ENCODE measurements around the gene CPEB2.
A peak's percentile ranks its signal among the peaks of the same experiment; 100 is the strongest.

Gene CPEB2

DNA sequence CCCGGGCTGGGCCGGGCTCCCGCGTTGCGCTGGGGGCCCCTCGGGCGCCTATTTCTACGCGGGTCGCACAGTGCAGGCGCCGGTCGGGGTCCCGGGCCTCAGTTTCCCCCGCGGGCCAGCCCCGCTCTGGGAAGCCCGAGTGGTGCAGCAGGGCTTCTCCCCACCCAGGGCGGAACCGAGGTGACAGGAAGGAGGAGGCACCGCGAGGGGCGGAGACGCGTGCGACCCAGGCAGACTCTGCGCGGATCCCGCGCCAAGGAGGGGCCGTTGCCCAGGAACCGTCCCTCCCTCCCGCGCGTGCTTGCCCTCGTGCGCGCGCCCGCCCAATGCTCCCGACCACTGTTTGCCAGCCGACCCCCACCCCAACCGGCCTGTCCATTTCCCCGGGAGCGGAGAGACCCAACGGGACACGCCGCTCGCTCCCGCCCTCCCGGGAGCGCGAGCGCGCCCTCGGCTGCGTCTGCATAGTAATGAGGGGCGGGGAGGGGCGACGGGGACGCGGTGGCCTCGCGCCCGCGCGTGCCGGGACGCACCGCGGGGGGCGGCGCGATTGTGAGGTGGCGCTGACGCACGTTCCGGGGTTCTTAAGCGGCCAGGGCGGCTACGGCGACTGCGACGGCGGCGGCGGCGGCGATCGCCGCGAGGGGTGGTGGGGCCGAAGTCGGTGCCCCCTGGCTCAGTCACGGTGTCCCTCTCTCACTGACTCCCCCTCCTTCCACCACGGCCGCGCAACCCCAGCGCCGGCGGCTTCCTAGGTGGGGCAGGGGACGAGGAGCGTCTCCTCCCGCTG is at the start of gene CPEB2:
CPEB2 (plus strand) TSS at position 613 of the 790 bp plus-strand sequence. CDS start 193 bp downstream, outside the sequence.
- DNase-seq (ENCODE audit: low read depth): peak; percentile 96

DNA sequence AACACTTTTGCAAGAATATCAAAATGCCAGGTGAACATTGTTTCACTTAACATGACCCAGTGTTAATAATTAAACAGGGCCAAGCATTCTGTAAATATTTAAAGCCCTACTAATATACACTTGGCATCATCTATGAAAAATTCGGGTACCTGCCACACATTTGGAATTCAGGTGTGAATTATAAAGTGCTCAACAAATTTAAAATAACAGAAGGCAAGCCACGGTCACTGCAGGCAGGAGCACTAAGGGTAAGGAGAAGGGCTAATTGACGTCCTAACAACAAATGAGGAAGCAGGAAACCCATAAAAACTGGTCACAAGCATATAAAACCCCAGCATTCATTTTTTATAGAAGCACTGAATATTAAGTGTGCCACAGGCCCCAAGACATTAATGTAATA is 43.8 kb upstream of the CPEB2 start:
- no peak for DNase-seq (ENCODE audit: low read depth)

DNA sequence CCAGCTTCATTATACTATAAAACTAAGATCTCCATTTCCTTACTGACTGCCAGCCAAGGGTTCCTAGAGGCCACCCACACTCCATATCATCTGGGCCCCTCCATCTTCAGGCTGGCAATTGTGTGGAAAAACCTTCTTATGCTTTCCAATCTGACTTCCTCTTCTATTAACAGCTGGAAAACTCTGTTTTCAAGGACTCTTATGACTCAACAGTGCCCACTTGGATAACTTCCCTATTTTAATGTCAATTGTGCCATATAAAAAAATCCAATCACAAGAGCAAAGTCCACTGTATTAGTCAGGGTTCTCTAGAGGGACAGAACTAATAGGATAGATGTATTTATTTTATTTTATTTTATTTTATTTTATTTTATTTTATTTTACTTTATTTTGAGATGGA is 41.0 kb upstream of the CPEB2 start:
- no peak for DNase-seq (ENCODE audit: low read depth)

DNA sequence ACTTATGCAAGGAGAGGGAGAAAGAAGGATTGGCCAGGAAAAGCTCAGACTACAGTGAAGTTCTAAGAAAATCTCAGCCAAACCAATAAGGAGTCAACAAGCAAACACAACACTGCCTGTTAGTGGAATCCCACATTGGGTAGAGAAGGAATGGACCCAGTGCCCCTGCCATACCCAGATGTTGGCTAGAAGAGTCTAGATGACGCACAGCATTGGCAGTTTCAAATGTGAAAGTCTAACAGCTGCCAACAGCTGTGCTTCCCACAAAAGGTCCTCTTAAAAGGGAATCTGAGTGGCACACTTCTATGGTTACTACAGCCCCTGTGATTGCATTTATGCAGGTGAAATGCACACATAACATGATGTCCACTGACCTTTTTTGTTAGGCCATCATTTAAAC is 37.2 kb upstream of the CPEB2 start:
- no peak for DNase-seq (ENCODE audit: low read depth)

DNA sequence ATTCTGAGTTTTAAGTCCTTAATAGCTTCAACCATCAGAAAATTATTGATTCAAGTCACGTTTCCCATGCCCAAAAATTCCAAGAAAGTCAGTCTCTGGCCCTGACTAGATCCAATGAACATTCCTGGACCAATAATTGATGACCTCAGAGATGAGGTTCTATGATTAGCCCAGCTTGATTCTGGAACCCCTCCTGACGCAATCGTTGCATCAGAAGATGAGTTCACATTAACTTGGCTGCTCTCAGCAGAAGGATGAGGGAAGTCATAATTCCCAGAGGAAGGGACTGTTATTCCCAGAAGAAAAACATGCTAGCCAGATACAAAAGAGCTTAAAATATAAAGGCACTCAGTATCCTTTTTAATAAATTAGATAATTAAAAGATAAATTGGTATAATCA is 34.3 kb upstream of the CPEB2 start:
- no peak for DNase-seq (ENCODE audit: low read depth)

DNA sequence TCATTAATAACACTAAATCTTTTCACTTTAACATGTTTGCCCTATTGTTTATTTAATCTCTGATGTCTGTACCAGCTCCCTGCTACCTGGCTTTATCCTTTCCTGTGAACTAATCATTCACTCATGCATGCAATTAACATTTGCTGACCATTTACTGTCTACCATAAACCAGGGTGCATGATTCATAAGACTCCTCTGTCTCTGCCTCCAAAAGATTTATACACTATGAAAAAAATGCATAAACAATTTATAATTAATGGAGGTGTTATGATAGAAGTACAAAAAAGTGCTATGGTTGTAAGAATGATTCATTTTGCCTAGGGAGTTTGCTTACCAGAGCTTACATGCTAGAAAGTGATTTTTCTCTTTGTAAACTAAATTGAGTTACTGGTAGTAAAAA is 24.5 kb upstream of the CPEB2 start:
- DNase-seq (ENCODE audit: low read depth): no peak

DNA sequence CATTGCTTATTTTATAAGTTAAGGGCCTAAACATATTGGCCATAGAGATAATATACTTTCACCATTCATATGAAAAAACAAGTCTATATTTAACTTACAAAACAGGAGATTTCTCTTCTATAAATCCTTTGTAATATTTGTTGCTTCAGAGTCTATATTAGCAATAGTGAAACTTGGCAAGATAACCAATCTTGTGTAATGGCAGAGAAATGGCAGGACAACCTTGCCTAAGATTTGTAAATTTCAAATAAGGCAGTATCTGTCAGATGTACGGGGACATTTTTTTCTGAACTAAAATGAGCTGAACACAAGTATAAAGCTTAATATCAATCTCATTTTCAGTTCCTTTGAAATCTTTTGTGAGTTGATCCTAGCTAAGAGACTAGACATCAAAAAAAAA is 17.8 kb upstream of the CPEB2 start:
- DNase-seq (ENCODE audit: low read depth): no peak

DNA sequence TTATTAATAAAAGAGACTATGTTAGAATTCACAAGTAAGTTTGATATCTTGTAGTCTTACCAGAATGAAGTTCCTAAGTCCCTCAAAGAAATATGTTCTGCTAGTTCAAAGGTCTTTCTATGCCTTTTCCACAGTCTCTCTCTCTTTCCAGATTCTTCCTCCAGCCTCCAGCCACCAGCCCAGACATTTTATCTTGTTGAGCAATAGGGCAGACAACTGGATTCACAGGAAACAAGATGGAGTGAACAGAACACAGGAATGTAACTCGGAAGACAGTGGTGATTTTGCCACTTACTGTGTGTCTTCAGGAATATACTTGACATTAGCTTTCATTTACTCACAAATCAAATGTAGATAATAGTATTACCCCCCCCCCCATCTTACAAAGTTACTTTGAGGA is 17.1 kb upstream of the CPEB2 start:
- DNase-seq (ENCODE audit: low read depth): no peak

DNA sequence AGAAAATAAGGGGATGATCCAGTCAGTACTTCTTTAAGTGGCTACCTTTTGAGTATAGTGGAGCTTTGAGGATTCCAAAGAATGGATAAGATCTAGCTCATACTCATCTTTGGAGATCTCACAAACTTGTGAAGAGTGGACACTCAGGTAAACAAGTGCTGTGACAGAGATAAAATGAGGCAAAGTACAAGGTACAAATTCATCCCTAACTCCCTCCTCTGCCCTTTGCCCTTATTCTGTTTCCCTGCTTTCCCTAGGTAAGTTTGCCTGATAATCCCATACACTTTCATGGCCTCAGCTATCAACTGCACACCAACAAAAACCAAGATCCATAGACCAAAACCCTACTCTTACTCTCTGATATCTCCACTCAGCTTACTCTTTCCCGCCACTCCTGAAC is 16.4 kb upstream of the CPEB2 start:
- no peak for DNase-seq (ENCODE audit: low read depth)

DNA sequence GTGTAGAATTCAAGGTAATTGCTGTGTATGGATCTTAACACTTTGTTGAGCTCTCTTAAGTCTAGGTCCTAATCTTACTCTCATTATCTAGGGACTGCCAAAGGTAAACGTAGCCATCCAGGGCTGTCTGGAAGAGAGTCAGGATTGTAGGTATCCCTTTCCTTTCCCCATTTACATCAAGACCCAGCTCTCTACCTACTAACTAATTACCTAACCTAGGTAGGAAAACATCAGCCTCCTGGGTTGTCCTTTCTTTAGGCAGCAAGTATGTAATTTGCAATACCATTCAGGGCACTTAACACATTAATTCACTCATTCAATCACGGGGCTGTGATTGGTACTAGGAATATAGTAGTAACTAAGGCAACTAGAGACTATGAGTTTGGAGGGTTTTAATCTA is 15.2 kb upstream of the CPEB2 start:
- no peak for DNase-seq (ENCODE audit: low read depth)

DNA sequence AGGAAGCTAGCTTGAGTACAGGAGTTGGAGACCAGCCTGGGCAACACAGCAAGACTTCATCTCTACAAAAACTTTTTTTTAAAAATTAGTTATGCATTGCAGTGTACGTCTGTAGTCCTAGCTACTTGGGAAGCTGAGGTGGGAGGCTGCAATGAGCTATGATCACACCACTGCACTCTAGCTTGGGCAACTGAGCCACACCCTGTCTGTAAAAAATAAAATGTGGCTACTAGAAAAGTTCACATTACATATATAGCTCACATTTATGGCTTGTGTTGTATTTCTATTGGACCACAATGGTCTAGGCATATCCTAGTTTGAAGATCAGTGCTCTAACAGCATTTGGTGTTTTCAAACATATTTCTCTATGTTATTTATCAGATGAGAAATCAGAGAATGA is 11.8 kb upstream of the CPEB2 start:
- no peak for DNase-seq (ENCODE audit: low read depth)

DNA sequence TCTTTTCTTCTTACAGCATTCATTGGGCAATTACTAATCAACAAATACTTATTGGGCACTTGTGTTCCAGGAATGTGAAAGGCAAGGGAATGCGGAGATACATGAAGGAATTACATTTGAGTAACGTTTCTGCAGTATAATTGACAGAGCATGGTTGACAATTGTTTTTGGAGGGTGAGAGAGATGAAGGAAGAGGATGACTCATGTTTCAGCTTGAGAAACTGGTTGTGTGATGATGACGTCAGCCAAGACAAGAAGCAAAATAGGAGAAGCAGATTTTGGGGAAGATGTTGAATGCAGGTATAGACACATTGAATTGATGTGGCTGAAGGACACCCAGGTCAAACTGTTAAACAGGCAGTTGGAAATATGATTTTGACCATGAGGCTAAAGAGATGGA is 8.0 kb upstream of the CPEB2 start:
- peak; percentile 33 for DNase-seq (ENCODE audit: low read depth)

DNA sequence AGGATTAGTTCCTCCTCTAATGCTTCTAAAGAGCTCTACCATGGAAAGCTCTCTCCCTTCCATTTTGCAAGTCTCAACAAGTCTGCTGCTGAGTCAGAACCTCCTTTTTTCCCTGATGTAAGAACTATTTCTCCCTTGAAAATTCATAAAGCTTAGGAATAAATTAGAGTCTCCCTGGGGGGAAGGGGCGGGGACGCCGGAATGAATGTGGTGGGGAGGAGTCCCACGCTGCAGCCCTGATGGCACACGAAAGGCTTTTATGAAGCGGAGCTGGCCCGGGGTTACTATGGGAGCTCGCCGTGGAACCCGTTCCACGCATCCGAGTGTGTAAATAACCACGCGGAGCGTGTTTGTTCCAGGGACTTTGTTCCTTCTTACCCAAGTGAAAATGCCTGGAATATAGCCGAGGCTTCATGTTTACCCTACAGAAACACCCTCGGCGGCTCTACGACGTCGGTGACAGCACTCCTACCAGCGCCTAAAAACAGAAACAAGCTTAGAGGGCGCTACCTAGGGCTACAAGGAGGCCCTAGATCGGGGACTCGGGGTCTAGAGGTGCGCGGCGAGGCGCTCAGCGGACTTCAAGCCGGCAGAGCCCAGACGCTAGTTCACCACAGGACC is 923 bp upstream of the CPEB2 start:
- DNase-seq (ENCODE audit: low read depth): peak; percentile 90

DNA sequence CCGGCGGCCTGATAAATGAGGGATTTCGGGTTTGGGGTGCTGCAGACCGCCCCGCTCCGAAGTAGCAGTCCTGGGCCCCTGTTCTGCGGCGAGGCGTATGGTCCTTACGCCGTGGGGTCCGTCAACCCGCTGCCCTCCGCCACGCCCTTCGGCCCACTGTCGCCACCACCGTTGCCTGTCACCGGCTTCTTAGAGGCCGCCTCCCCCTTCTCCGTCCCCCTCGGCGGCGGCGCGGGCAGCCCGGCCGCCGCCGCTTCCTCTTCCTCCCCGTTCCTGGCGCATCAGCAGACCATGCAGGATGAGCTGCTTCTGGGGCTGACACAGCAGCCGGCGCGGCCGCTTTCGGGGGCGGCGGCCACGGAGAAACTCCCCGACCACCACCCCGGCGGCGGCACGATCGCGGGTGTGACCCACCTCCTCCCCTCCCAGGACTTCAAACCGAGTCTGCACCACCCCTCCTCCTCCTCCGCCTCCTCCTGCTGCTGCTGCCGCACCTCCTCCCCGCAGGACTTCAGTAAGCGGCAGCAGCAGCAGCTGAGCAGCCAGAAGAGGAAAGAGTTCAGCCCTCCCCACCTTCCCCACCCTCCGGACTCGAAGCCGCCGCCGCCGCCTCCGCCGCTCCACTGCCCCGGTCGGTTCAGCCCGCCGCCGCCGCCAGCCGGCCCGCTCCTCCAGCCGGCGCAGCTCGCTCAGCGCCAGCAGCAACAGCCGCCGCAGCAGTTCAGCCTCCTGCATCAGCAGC is 549 bp downstream of the CPEB2 start:
- peak; percentile 88 for DNase-seq (ENCODE audit: low read depth)

DNA sequence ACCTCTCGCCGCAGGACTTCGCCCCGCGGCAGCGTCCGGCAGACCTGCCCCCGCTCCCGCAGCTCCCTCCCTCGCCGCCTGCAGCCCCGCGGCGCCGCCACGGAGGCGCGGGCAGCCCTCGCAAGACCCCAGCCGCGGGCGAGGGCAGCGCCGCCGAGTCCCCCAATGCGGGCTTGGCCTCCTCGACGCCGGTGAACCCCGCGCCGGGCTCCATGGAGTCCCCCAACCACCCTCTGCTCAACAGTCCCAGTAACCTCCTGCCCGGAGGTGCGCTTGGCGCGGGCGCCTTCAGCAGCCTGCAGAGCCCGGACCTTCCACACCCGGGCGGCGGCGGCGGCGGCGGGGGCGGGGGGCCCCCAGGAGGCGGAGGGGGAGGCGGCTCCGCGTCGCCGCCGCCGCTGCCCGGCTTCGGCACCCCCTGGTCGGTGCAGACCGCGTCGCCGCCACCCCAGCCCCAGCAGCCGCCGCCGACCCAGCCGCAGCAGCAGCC is 1.2 kb downstream of the CPEB2 start:
- peak; percentile 42 for DNase-seq (ENCODE audit: low read depth)

DNA sequence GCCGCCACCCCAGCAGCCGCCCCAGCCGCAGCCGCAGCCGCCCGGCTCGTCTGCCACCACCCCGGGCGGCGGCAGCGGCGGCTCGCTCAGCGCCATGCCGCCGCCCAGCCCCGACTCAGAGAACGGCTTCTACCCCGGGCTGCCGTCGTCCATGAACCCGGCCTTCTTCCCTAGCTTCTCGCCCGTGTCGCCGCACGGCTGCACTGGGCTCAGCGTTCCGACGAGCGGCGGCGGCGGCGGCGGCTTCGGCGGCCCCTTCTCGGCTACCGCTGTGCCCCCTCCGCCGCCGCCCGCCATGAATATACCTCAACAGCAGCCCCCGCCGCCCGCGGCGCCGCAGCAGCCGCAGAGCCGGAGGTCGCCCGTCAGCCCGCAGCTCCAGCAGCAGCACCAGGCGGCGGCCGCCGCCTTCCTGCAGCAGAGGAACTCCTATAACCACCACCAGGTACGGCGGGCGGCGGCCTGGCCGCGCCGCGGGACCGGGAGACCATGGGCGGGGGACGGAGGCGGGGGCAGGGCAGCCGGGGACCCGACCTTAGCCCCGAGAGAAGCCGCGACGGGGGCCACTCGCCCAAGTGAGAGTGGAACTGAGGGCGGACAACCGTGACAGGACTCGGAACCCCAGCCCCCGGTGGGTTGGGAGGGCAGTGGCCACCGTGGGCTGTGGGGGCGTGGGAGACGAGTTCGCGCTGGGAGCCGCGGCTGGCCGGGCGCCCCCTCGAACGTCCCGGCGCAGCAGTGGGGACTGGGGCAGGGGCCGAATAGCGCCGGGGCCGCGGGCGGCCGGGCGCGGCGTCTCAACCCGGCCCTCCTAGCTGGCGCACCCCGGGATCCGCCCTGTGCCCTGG is 1.8 kb downstream of the CPEB2 start:
- DNase-seq (ENCODE audit: low read depth): peak; percentile 32

DNA sequence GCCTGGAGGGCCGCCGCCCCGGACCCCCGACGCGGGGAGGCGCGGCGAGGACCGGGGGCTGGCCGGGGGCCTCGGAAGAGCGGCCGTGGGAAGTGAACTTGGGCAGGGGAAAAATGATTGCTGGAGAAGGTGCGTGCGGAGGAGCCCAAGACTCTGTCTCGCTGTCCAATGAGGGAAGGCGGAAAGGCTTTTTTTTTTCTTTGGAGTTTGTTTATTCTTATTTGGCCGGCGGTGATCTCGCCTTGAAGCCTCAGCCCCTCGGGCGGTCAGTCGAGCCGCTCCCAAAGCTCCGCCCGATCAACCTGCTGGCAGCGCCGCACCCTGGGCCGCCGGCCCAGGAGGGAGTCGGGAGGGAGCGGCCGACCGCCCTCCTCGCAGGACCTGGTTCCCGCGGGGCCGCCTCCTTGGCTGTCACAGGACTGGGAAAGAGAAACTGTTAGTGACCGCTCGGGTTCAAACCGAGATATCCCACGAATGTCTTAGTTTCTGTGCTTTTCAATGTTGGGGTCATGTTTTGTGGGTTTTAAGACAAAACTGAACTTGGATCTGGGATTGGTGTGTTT is 2.5 kb downstream of the CPEB2 start:
- DNase-seq (ENCODE audit: low read depth): peak; percentile 74

DNA sequence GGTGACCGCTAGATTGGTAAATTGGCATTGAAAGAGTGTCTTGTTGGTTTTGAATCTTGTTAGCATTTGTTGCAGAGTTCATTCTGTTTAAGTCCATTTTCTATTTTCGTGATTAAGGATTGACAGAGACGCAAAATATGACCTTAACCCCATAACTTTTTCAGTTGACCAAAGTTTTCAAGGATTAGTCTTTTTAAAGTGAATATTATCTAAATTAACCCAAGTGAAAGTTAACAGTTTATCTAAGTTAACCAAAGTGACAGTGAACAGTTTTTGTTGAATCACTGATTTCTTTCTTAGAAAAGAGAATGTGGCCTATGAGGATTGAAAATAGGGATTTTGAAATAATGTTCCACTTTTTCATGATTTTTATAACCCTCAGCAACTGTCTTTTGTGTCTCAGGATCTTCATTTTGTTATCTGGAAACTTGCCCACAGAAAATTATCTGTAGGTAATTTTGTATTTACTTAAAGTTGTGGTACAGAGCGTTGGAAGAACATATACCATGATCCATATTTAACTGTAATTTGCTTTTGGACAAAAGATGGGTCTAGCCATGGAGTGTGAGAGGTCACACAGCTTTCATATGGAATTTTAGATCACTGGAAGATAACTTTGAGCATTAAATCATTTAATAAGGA is 3.3 kb downstream of the CPEB2 start:
- peak; percentile 38 for DNase-seq (ENCODE audit: low read depth)

DNA sequence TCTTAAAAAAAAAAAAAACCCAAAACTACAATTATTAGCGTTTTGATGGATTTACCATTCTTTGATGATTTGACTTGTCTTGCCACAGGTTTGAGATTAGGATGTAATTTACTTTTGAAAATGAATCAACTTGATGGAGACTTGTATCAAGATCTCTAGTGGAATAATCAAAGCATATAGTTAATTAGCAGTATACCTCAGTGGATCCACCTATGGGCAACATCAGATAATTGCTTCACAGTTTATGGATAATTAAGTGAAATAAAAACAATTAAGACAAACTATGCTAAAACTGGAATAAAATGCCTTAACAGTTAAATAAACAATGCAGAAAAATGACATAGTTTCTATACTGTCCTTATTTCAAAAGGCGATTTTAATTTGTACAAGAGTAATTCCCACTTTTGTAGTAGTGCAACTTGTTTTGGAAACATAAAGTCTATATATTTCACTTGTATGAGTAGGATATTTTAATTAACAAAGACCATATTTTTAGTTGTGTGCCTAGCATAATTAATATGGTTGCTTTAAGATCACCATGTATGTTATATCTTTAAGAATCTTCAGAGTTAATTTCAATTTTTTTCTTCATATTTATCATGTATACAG is 4.2 kb downstream of the CPEB2 start:
- DNase-seq (ENCODE audit: low read depth): no peak

DNA sequence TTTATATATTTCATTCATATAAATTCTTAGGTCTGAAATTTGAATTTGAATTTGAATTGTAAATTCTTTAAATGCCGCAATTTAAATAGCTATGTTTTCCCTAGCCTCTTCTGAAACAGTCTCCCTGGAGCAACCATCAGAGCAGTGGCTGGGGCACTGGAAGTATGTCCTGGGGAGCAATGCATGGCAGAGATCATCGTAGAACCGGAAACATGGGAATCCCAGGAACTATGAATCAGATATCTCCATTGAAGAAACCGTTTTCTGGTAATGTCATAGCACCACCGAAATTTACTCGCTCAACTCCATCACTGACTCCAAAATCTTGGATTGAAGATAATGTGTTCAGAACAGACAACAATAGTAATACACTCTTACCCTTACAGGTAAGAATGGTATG is 4.9 kb downstream of the CPEB2 start:
- no peak for DNase-seq (ENCODE audit: low read depth)
